Endometrial microvascular endothelial cells (primary cell): ENCODE results near the gene NDST1. TPM values are rescaled to one million over a fixed set of nuclear protein-coding genes. Genes with fewer than 3 reads are reported as not detected.
"Not testable (repeated sequence)": the region's sequence is repeated elsewhere in the genome, so short reads cannot be mapped to it uniquely, and the experiment has no call there.

Experiments
- in situ Hi-C: cut with HindIII; loops from 2 replicates; pipeline ENCODE4 v1.10.0; 2017; ENCODE audit warnings: low sequenced_read_pairs, low pct_unique_long_range_greater_than_20kb; ENCODE audit errors: inconsistent ontology term
- total RNA-seq: library from RNA; depleted of rRNA; stranded (reverse); fragments of >200 nt; gene quantifications from one replicate; pipeline ENCODE4 v1.2.3, GENCODE V29; 2015; ENCODE audit errors: inconsistent ontology term

NDST1 gene
- total RNA-seq, 1 donor from 2014 or later, result 151 TPM

DNA sequence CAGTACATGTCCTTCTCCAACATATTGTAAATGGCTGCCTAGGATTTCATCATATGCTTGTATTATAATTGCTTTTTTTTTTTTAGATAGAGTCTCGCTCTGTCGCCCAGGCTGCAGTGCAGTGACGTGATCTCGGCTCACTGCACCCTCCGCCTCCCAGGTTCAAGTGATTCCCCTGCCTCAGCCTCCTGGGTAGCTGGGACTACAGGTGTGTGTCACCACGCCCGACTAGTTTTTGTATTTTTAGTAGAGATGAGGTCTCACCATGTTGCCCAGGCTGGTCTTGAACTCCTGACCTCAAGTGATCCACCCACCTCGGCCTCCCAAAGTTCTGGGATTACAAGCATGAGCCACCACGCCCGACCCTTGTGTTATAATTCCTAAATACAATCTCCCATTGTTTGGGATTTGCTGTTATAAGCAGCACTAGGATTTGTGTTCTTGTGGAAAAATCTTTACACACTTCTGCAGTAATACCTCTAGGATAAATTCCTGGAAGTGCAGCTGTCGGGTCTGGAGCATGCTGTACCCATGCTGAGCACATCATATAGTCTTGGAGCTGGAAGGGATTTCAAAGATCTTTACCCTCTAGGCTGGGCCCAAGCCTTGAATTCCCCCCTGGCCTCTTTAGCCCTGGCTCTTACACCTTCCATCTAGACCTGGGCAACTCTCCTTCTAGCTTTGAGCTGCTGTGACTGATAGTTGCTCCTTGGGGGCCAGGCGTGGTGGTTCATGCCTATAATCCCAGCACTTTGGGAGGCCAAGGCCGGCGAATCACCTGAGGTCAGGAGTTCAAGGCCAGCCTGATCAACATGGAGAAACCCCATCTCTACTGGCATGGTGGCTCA, 11.0 kb downstream of the NDST1 start:
- in situ Hi-C loops, result not testable (repeated sequence)

DNA sequence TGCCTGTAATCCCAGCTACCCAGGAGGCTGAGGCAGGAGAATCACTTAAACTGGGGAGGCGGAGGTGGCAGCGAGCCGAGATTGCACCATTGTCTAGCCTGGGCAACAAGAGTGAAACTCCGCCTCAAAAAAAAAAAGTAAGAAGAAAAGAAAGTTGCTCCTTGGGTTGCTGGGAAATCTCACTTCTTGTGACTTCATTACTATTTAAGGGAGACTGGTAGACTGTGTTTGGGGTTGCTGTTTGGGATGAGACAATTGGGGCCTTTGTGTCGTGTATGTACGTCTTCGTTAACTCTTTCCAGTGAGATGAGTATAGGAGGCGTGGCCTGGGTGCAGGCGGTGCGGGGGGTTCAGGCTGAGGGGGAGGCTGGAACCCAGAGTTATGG, 11.6 kb downstream of the NDST1 start:
- in situ Hi-C loops, result no loop called here

DNA sequence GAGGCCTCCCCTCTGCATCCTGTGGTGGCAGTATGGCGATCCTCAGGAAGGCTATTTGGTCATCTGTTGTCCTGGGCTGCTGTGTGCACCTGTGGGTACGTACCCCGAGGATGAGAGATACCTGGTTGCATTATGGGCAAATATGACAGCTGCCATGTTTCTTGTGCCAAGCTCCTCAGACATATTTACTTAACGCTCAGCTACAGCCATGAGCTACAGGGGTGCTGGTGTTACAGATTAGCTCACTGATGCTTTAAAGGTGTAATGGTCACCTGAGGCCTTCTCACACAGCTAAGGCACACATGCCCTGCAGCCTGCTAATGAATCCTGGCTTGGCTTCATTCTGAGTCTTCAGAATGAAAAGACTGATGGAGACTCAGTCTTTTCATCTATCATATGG, 12.0 kb downstream of the NDST1 start:
- in situ Hi-C loops, result no loop called here

DNA sequence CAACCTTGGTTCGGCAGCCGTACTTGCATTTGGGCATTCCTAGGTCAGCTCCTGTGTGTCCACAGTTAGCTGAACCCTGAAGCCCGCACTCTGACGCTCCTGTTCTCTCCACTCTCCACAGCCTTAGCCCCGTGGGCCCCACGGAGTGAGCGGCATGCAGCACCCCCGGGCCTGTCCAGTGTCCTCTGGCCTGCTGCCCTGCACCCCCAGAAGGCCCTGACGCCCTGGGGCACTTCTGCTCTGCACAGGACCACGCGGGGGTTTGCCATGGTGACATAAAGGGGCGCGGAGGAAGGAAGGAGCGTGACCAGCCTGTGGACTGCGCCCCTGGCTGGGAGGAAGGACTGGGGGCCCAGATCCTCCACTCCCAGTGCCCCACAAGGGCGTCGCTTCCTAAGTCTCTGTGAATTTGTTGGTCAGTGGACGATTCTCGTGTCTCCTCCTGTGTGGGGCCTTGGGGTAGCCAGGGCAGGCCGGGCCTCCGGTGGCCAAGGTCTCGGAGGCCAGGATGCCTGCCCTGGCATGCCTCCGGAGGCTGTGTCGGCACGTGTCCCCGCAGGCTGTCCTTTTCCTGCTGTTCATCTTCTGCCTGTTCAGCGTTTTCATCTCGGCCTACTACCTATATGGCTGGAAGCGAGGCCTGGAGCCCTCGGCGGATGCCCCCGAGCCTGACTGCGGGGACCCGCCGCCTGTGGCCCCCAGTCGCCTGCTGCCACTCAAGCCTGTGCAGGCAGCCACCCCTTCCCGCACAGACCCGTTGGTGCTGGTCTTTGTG, 13.0 kb downstream of the NDST1 start:
- in situ Hi-C loops, result no loop called here

DNA sequence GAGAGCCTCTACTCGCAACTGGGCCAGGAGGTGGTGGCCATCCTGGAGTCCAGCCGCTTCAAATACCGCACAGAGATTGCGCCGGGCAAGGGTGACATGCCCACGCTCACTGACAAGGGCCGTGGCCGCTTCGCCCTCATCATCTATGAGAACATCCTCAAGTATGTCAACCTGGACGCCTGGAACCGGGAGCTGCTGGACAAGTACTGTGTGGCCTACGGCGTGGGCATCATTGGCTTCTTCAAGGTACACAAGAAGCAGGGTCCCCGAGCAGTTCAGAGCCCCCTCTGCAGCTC, 13.5 kb downstream of the NDST1 start:
- in situ Hi-C loops, result no loop called here

DNA sequence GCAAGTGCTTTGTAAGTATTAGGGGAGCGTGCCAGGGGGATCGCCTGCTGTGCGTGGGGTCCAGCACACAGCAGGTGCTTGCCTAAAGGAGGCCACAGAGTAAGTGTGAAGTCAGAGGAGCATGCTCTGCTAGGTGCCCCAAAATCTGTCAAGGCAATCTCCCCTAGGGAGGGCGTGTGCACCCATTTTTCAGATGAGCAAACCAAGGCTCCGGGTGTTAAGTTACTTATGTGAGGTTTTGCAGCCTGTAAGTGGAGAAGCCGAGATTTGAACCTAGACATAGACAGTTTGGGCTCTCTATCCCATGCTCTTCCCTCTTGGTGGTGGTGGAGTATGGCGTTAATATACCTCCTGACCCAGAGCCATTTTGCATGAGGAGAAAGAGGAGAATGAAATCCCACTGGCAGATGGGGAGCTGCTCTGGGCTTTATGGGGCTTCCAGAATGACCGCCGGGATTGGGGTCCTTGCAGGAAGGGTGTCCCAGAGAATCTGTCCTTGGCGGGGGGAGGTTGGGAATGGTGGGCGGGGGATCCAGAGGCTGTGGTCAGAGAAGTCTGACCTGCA, 14.1 kb downstream of the NDST1 start:
- in situ Hi-C loops, result no loop called here

DNA sequence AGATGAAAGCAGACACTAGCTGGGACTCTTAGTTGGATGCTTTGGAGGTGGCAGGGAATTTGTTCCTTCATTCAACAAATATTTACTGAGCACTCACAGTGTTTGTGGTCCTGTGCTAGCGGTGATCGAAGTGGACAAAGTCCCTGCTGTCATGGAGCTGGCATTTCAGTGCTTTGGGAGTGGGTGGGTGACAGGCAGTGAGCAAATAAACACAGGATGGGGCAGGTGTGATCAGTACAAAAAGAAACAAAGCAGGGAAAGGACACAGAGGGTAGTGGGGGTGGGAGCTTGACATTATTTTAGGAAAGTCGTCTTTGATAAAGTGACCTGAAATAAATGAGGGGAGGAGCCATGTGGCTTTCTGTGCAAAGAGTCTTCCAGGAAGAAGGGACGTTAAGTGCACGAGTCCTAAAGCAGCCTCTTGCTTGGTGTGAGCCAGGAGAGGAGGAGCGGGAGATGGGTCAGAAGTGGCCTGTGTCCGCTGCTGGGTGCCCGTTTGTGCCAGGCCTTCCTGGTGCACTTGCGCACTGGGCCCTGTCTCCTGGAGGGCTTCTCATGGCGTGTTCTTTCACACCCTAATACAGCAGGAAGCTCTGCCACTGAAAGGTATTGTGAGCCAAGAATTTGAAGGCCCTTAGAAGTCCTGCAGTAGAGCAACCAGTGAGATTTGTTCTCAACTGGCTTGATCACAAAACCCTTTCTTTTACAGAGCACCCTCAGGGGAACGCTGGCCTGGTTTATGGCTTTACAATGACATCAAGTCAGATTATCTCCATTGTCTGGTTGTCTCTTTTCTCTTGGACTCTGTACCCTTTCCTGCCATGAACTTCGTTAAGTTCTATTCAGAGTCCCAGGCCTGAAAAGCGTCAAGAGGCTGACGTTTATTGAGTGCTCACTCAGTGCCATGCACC, 14.8 kb downstream of the NDST1 start:
- in situ Hi-C loops, result no loop called here

DNA sequence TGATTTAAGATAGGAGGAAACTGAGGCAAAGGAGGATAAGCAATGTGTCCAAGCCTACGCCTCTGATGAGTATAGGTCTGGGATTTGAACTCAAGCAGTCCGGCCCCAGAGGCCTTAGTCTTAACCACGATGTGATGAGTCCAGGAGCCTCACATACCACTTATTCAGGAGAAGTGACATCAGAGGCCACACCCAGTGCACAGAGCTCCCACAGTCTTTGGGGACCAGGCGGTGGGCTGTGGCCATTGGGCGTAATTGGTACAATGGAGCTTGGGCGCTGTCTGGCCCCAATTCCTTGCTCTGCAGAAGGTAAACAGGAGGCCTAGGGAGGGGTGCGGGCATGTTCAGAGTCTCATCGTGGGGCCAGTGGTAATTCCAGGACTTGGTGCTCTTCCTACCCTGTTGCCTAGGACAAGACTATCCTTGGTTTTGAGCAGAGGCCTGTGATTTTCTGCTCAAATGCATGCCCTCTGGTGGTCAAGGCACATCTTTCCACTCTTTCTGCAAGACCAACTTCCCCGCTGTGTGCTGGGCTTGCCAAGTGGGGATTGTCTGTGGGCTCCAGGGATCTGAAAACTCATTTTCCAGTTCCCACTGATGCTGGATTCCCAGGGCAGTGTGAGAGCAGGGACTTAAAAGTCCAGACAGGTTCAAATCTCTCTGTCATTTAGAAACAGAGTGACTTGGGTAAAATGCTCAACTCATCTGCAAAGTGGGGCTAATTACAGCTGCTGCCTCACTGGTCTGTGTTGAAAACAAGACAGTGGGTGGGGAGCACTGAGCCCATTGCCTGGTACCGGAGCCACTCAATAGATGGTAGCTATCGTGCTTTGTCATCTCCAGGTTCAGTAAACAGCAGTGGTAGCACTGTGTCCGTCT, 15.8 kb downstream of the NDST1 start:
- in situ Hi-C loops, result no loop called here

DNA sequence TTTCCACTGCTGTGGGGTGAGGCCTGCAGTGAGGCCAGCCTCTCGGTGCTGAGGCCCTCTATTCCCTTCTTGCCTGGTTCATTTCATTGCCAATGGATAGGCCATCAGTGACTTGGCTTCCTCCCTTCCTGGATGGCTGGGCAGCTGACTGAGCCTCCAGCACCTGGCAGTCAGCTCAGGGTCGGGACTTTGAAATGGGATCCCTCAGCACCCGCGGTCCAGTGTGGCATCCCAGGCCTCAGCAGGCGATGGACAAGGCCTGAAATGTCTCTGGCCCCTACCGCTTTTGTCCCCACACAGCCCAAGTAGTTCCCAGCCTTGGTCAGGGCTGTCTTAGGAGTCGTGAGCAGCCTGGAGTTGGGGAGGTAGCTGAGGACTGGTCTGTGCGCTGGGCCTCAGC, 17.2 kb downstream of the NDST1 start:
- in situ Hi-C loops, result no loop called here

DNA sequence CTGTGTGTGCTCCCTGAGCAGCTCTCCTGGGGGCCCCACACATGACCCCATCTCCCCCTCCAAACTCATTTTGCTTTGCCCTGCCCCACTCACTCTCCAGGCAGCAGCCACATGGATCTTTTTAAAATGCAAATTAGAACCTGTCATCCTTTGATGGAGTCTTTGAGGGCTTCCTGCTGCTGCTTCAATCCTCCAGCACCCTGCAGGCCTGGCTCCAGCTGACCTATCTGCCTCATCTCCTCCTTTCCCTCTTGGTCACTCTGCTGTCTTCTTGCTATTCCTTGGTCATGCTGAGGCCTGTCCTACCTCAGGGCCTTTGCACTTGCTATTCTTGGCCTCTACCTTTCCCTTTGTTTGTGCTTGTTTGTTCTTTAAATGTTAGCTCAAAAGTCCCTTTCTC, 17.9 kb downstream of the NDST1 start:
- in situ Hi-C loops, result no loop called here

DNA sequence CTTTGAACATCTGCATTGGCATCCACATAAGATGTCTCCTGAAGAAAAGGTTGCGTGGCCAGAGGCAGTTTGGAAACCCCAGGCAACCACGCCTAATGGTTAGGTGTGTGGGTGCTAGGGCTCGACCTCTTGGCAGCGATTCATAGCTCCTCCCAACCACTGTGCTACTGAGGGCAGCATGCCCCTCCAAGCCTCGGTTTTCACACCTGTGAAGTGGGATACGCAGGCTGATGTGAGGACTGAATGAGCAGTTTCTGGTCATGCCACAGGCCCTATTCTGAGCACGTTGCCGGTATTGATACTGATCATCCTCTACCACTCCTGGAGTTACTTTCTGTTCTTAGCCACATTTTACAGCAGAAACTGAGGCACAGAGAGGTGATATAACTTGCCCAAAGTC, 19.1 kb downstream of the NDST1 start:
- in situ Hi-C loops, result no loop called here

DNA sequence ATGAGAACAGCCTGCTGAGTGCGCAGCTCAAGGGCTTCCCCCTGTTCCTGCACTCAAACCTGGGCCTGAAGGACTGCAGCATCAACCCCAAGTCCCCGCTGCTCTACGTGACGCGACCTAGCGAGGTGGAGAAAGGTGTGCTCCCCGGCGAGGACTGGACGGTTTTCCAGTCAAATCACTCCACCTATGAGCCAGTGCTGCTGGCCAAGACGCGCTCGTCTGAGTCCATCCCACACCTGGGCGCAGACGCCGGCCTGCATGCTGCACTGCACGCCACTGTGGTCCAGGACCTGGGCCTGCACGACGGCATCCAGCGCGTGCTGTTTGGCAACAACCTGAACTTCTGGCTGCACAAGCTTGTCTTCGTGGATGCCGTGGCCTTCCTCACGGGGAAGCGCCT, 19.9 kb downstream of the NDST1 start:
- in situ Hi-C loops, result no loop called here

DNA sequence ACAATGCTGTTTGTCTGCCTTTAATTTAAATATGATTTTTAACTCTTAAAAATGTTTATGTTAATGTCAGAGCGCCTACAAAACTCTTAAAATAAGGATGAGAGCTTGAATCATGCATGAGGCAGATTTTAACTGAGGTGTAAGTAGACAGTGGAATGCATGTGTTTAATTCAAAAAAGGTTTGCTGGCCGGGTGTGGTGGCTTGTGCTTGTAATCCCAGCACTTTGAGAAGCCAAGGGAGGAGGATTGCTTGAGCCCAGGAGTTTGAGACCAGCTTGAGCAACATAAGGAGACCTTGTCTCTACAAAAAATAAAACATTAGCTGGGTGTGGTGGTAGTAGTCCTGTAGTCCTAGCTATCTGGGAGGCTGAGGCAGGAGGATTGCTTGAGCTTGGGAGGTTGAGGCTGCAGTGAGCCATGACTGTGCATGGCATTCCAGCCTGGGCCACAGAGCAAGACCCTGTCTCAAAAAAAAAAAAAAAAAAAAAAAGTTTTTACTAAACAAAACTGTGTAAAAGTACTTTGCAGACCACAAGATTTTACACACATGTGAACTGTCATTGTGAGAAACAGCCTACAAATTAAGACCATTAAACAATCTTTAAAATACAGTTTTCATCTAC, 21.1 kb downstream of the NDST1 start:
- in situ Hi-C loops, result no loop called here

DNA sequence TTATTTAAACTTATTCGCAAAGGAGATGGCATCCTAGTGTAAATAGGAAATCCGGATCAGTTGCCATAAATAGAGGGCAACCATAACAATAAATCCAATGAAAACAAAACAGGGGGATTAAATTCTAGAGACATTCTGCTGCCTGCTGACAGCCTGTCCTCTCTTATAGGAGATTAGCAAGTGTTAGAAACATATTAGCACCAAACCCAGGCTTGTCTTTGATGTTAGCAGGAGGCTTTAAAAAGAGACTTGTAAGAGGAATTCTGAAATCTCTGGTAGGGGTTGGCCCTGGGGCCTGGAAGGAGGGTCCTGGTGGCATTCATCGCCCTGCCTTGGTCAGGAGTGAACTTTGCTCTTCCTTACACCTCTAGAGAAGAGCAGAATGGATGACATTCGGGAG, 21.6 kb downstream of the NDST1 start:
- in situ Hi-C loops, result no loop called here

DNA sequence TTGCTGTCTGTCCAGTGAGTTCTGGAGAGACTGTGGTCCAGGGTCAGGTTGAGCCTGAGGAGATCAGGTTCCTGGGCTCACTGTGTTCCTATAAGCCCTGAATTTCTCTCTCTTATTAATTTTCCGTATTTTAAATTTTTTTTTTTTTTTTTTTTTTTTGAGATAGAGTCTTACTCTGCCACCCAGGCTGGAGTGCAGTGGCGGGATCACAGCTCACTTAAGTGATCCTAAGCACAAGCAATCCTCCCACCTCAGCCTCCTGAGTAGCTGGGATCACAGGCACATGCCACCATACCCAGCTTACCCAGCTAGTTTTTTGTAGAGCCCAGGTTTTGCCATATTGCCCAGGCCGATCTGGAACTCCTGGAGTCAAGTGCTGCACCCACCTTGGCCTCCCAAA, 22.5 kb downstream of the NDST1 start:
- in situ Hi-C loops, result no loop called here

DNA sequence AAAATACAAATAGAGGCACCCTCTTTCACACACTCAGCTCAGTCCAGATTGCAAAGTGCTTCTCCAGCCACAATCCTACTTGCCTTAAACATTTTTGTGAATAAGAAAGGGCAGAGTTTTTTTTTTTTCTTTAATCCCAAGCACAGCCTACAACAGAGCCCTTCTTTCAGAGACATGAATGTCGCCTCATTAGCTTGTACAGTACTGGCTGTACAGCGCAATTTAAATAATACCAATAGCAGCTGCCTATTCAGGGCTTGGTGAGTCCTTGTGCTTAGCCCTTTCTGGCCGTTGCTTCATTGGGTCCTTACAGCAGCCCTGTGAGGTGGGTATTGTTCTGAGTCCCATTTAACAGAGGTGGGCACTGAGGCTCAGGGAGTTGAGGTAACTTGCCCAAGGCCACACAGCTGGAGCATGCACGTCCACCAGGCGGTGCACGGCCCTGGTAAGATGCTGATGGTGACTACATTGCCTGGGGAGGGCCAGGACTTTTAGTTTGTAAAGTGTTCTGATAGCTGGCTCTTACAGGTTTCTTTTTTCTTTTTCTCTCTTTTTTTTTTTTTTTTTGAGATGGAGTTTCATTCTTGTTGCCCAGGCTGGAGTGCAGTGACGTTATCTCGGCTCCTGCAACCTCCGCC, 23.1 kb downstream of the NDST1 start:
- in situ Hi-C loops, result no loop called here

DNA sequence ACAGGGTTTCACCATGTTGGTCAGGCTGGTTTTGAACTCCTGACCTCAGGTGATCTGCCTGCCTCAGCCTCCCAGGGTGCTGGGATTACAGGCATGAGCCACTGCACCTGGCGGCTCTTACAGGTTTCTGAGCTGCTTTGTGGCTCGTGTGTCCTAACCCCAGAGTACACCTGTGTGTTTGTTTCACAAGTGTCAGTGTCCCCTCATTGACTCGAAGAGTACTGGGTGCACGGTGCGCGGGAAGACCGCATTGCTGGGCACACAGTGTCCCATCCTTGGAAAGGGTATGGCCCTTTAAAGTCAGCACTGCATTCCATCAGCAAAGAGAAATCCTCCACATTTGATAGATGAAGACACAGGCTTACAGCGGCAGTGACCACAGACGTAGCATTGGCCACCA, 23.8 kb downstream of the NDST1 start:
- in situ Hi-C loops, result no loop called here

DNA sequence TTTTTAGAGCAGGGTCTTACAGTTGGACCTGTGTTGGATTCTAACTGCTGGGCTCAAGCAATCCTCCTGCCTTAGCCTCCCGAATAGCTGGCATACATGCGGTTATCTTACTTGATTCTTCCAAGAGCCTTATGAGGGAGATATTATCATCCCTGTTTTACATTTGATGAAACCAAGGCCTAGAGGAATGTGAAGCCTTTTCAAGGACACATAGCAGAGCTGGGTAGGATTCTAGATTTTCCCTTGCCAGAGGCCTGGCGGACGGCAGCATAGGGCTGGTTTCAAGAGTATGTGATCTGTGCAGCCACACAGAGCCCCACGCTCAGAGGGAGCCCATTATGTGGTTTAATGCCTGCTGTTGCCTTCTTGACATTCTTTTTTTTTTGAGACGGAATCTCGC, 24.2 kb downstream of the NDST1 start:
- in situ Hi-C loops, result no loop called here
